Activated T-cell treated with anti-CD3 and anti-CD28 coated beads, Interleukin-2, amount 50 U/mL, for 1 hour (primary cell): ENCODE data around the gene SYT9.

Experiments used
- DNase-seq: peaks from one replicate; pipeline ENCODE4 v3.0.0-alpha.2; 2020

The SYT9 gene

GRCh38 chr11:7428196-7428595, 176.5 kb downstream of the SYT9 start:
- no peak for DNase-seq

GRCh38 chr11:7430496-7430895, 178.8 kb downstream of the SYT9 start:
- DNase-seq: no peak

- DNase-seq: no peak
Measured at GRCh38 chr11:7435176-7435575, 183.5 kb downstream of the SYT9 start.

- DNase-seq: no peak
Measured at GRCh38 chr11:7436146-7436545, 184.4 kb downstream of the SYT9 start.

- DNase-seq: no peak
Measured at GRCh38 chr11:7436657-7437056, 185.0 kb downstream of the SYT9 start.

GRCh38 chr11:7437696-7438095, 186.0 kb downstream of the SYT9 start:
- DNase-seq: no peak

- no peak for DNase-seq
Measured at GRCh38 chr11:7439746-7440320, 188.1 kb downstream of the SYT9 start.

GRCh38 chr11:7442588-7443215, 191.0 kb downstream of the SYT9 start:
- DNase-seq: peak; percentile 70

- no peak for DNase-seq
Measured at GRCh38 chr11:7444091-7444981, 192.6 kb downstream of the SYT9 start.

- no peak for DNase-seq
Measured at GRCh38 chr11:7445564-7445963, 193.9 kb downstream of the SYT9 start.

- no peak for DNase-seq
Measured at GRCh38 chr11:7448201-7448600, 196.5 kb downstream of the SYT9 start.

GRCh38 chr11:7449211-7449840, 197.6 kb downstream of the SYT9 start:
- DNase-seq: no peak

GRCh38 chr11:7449841-7450214, 198.1 kb downstream of the SYT9 start:
- no peak for DNase-seq

- DNase-seq: no peak
Measured at GRCh38 chr11:7450836-7451235, 199.1 kb downstream of the SYT9 start.

- DNase-seq: no peak
Measured at GRCh38 chr11:7451520-7451919, 199.8 kb downstream of the SYT9 start.

GRCh38 chr11:7451952-7452494, 200.3 kb downstream of the SYT9 start:
- no peak for DNase-seq

GRCh38 chr11:7454854-7455253, 203.2 kb downstream of the SYT9 start:
- no peak for DNase-seq

- DNase-seq: no peak
Measured at GRCh38 chr11:7457211-7457610, 205.5 kb downstream of the SYT9 start.

GRCh38 chr11:7462706-7463105, 211.0 kb downstream of the SYT9 start:
- no peak for DNase-seq

GRCh38 chr11:7467652-7468051, 215.9 kb downstream of the SYT9 start:
- no peak for DNase-seq

GRCh38 chr11:7469351-7469865, 217.7 kb downstream of the SYT9 start:
- DNase-seq: no peak

- no peak for DNase-seq
Measured at GRCh38 chr11:7471071-7471470, 219.4 kb downstream of the SYT9 start.

GRCh38 chr11:7473717-7474116, 222.0 kb downstream of the SYT9 start:
- no peak for DNase-seq
